Astrocyte (in vitro differentiated cells and primary cell): ENCODE data around the gene AP3M1. TPM values are rescaled to one million over a fixed set of nuclear protein-coding genes. Genes with fewer than 3 reads are reported as not detected.
A peak's percentile ranks its signal among the peaks of the same experiment; 100 is the strongest.
"Not testable (repeated sequence)": the region's sequence is repeated elsewhere in the genome, so short reads cannot be mapped to it uniquely, and the experiment has no call there.

Experiments
- DNase-seq: peaks from one replicate; pipeline ENCODE4 v3.0.0-alpha.2; 2010; ENCODE audit warnings: low read depth
- FAIRE-seq: peaks from 2 replicates; lab custom pipeline; 2011; peaks lifted over from hg19 to GRCh38; lab: Jason Lieb, UNC
- H2AFZ ChIP-seq: 2 replicates; pipeline ENCODE4 v1.6.0; 2012; ENCODE audit warnings: low read depth, low read length, inconsistent platforms
- H3K27ac ChIP-seq: 2 replicates; pipeline ENCODE4 v1.5.1; 2011; ENCODE audit warnings: low read depth, low read length, inconsistent platforms
- H3K27me3 ChIP-seq: 2 replicates; pipeline ENCODE4 v1.6.0; 2011; ENCODE audit warnings: low read length, inconsistent platforms; ENCODE audit not compliant: insufficient read depth
- H3K36me3 ChIP-seq: 2 replicates; pipeline ENCODE4 v1.5.1; 2011; ENCODE audit warnings: low read length, inconsistent platforms; ENCODE audit not compliant: insufficient read depth
- H3K4me1 ChIP-seq: 2 replicates; pipeline ENCODE4 v1.5.1; 2011; ENCODE audit warnings: low read length, inconsistent platforms; ENCODE audit not compliant: insufficient read depth
- H3K4me2 ChIP-seq: 2 replicates; pipeline ENCODE4 v1.6.0; 2012; ENCODE audit warnings: low read length, inconsistent platforms
- H3K4me3 ChIP-seq: 2 replicates; pipeline ENCODE4 v1.5.1; 2011; ENCODE audit warnings: low read depth, mild to moderate bottlenecking, low read length, inconsistent platforms; ENCODE audit not compliant: insufficient read depth
- H3K79me2 ChIP-seq: 2 replicates; pipeline ENCODE4 v1.6.0; 2012; ENCODE audit warnings: mild to moderate bottlenecking, low read length, inconsistent platforms; ENCODE audit not compliant: insufficient read depth
- H3K9ac ChIP-seq: 2 replicates; pipeline ENCODE4 v1.6.0; 2012; ENCODE audit warnings: mild to moderate bottlenecking, low read length, inconsistent platforms
- H3K9me3 ChIP-seq: 2 replicates; pipeline ENCODE4 v1.5.1; 2012; ENCODE audit warnings: low read depth, mild to moderate bottlenecking, low read length, inconsistent platforms; ENCODE audit not compliant: insufficient read depth
- H4K20me1 ChIP-seq: 2 replicates; pipeline ENCODE4 v1.6.0; 2012; ENCODE audit warnings: low read length, inconsistent platforms; ENCODE audit not compliant: insufficient read depth
- H3K27ac Mint-ChIP-seq: one replicate; pipeline ENCODE4 v1.8.0; 2021; ENCODE audit warnings: mild to moderate bottlenecking, mixed read lengths; ENCODE audit not compliant: unreplicated experiment
- H3K27me3 Mint-ChIP-seq: one replicate; pipeline ENCODE4 v1.8.0; 2021; ENCODE audit warnings: low read depth, mixed read lengths; ENCODE audit not compliant: unreplicated experiment
- H3K36me3 Mint-ChIP-seq: one replicate; pipeline ENCODE4 v1.8.0; 2021; ENCODE audit warnings: low read depth, mixed read lengths; ENCODE audit not compliant: unreplicated experiment
- H3K4me1 Mint-ChIP-seq: one replicate; pipeline ENCODE4 v1.8.0; 2021; ENCODE audit warnings: low read depth, mixed read lengths; ENCODE audit not compliant: unreplicated experiment
- H3K4me3 Mint-ChIP-seq: one replicate; pipeline ENCODE4 v1.8.0; 2021; ENCODE audit warnings: mild to moderate bottlenecking, moderate library complexity, mixed read lengths; ENCODE audit not compliant: unreplicated experiment
- H3K9me3 Mint-ChIP-seq: one replicate; pipeline ENCODE4 v1.8.0; 2021; ENCODE audit warnings: mild to moderate bottlenecking, mixed read lengths; ENCODE audit not compliant: unreplicated experiment
- CTCF ChIP-seq: IDR thresholded peaks from 2 replicates; pipeline ENCODE4 v1.5.1; 2011; ENCODE audit warnings: low read depth, mild to moderate bottlenecking, inconsistent platforms, low read length, moderate library complexity; ENCODE audit not compliant: insufficient read depth
- EZH2 ChIP-seq: IDR thresholded peaks from 2 replicates; pipeline ENCODE4 v1.6.1; 2012; ENCODE audit warnings: mild to moderate bottlenecking, low read length, inconsistent platforms; ENCODE audit not compliant: insufficient read depth
- total RNA-seq: library from RNA; stranded (reverse); gene quantifications from 2 replicates; pipeline ENCODE4 v1.2.1, GENCODE V29; 2021

AP3M1 gene
- total RNA-seq, 1 donor from 2014 or later = 50.0 TPM

- H3K27me3 Mint-ChIP-seq = no peaks in the 10 kb centered on the region
- Histone ChIP-seq H3K27me3 (no peaks in the 10 kb centered on the region), H3K4me2 (peak overlapping the region; percentile 100), H3K36me3 (no peaks in the 10 kb centered on the region), H3K4me1 (peaks cover 7% of the 10 kb centered on the region), H4K20me1 (peaks cover 21% of the 10 kb centered on the region), H3K4me3 (peak overlapping the region; percentile 98), H3K9ac (peak overlapping the region; percentile 96), H3K27ac (peak overlapping the region; percentile 99), H3K79me2 (peaks cover 42% of the 10 kb centered on the region), H3K9me3 (no peaks in the 10 kb centered on the region), H2AFZ (peak overlapping the region; percentile 98)
- H3K4me1 Mint-ChIP-seq = peaks cover 16% of the 10 kb centered on the region
- FAIRE-seq (no peak), DNase-seq (no peak)
- H3K9me3 Mint-ChIP-seq = no peaks in the 10 kb centered on the region
- peak overlapping the region; percentile 62 for H3K4me3 Mint-ChIP-seq
- H3K27ac Mint-ChIP-seq = peak overlapping the region; percentile 26
- peaks cover 5% of the 10 kb centered on the region for H3K36me3 Mint-ChIP-seq
- no peak for TF ChIP-seq EZH2
- TF ChIP-seq CTCF = no peak
These were observed 1.5 kb upstream of the AP3M1 start for GRCh38 chr10:74151879-74152722.

DNA sequence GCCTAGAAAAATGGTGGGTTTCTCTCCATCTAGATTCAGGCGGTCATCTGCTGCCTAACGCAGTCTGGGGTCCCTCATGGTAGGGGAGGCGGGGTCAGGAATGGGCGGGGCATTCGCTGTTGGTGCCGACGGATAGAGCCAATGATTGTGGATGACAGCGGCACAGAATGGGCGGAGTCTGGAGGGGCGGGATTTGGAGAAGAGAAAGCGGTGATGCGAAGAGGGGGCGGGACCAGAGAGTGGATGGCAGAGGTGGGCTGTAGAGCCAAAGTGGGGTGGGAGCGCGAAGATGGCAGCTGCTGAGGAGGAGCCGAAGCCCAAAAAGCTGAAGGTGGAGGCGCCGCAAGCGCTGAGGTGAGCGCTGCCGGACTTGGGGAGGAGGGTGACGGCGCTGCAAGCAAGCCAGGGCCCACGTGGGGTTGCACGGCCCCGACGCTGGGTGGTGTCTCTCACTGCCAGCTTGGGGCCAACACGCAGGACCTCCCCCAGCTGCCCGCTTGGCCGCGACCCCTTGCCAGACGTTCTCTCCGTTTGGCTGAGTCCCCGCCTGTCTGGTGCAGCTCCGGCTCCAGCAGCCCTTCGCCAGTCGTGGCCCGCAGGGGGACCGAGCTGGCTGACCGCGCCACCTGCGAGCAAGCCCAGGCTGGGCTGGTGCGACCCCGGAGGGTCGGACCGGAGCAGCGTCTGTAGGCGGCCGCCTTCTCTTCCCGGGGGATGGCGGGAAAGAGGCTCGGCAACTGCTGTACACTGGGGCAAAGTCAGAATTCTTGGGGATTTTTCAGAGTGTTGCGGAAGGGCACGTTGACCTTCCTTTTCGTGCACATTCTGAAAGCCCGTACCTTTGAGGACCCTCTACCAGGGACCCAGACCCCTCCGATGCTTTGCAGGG lies 606 bp upstream of the AP3M1 start, which contains the start of gene ADK:
ADK (plus strand) TSS at position 232 of the 889 bp plus-strand sequence; CDS start at position 290, 58 bp downstream.
- Histone ChIP-seq H3K4me3 (peak within 1 kb of the TSS; percentile 98), H3K9ac (peak within 1 kb of the TSS; percentile 96), H3K27me3 (no peaks in the 10 kb centered on the region), H3K36me3 (no peaks in the 10 kb centered on the region), H3K4me1 (peaks cover 7% of the 10 kb centered on the region), H4K20me1 (peaks cover 29% of the 10 kb centered on the region), H3K27ac (peak within 1 kb of the TSS; percentile 99), H3K9me3 (no peaks in the 10 kb centered on the region), H3K4me2 (peak within 1 kb of the TSS; percentile 100), H3K79me2 (peaks cover 49% of the 10 kb centered on the region), H2AFZ (peak within 1 kb of the TSS; percentile 98)
- DNase-seq (peak; percentile 87), FAIRE-seq (peak; percentile 55)
- peak within 1 kb of the TSS; percentile 26 for H3K27ac Mint-ChIP-seq
- no peaks in the 10 kb centered on the region for H3K27me3 Mint-ChIP-seq
- no peak for TF ChIP-seq EZH2
- peak; percentile 6 for TF ChIP-seq CTCF
- H3K9me3 Mint-ChIP-seq = no peaks in the 10 kb centered on the region
- peaks cover 5% of the 10 kb centered on the region for H3K36me3 Mint-ChIP-seq
- H3K4me1 Mint-ChIP-seq = peaks cover 12% of the 10 kb centered on the region
- no peak within 1 kb of the TSS for H3K4me3 Mint-ChIP-seq

DNA sequence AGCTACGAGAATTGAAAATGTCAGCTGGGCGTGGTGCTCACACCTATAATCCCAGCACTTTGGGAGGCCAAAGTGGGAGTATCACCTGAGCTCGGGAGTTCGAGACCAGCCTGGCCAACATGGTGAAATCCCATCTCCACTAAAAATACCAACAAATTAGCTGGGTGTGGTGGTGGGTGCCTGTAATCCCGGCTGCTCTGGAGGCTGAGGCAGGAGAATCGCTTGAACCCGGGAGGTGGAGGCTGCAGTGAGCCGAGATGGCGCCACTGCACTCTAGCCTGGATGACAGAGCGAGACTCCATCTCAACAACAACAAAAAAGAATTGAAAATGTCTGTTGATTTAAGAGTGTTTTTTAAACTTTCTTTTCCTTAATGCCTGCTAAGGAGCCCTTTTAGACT lies 3.6 kb downstream of the AP3M1 start:
- not testable (repeated sequence) for H3K4me3 ChIP-seq, H3K27me3 Mint-ChIP-seq, H3K9ac ChIP-seq, H3K27ac Mint-ChIP-seq, FAIRE-seq, H3K4me2 ChIP-seq, H3K36me3 ChIP-seq, H3K4me3 Mint-ChIP-seq, H3K27ac ChIP-seq, H2AFZ ChIP-seq, H3K9me3 ChIP-seq, H3K9me3 Mint-ChIP-seq, DNase-seq, H3K27me3 ChIP-seq, H3K36me3 Mint-ChIP-seq, H3K4me1 Mint-ChIP-seq
- H3K4me1 ChIP-seq = peaks cover 13% of the 10 kb centered on the region
- H3K79me2 ChIP-seq = peaks cover 69% of the 10 kb centered on the region
- peaks cover 61% of the 10 kb centered on the region for H4K20me1 ChIP-seq
